ENCODE measurements around the gene PHLDB3.

DNA sequence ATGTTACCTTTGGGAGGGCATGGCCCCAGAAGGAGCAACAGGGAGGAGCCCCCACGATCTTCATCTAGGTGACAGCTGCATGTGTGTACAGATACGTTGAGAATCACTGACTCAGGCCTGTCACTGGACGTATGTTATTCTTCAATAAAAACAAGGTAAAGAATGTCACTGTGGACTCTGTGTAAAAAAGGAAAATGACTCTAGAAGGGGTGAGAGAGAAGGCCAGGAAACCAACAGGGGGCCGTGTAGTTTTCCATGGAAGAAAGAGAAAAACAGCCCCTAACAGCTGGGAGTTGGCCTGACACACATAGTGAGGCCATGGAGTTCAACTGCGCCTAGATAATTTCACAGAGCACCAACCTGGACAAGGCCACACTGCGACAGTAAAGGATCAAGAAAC is 37.3 kb downstream of the PHLDB3 start:
- TF ChIP-seq CTCF (conservative IDR thresholded peaks at IDR 0.05; ENCODE audit: low read depth, low read length) (no peak), EZH2phosphoT487 (IDR thresholded peaks at IDR 0.05; ENCODE audit: borderline replicate concordance, low read length) (no peak), EZH2 (IDR thresholded peaks at IDR 0.05; ENCODE audit: low read length, unreplicated experiment) (no peak)

Measured in PC-3 (cell line).